ENCODE results near the gene DENND4C. TPM values are rescaled to one million over a fixed set of nuclear protein-coding genes. Genes with fewer than 3 reads are reported as not detected.
A peak's percentile ranks its signal among the peaks of the same experiment; 100 is the strongest.
"Not testable (repeated sequence)": the region's sequence is repeated elsewhere in the genome, so short reads cannot be mapped to it uniquely, and the experiment has no call there.

The DENND4C gene
- total RNA-seq, 1 donor from 2014 or later = 118 TPM

- DNase-seq = no peak
Measured at GRCh38 chr9:19376931-19377330, 146.4 kb downstream of the DENND4C start.

DNA sequence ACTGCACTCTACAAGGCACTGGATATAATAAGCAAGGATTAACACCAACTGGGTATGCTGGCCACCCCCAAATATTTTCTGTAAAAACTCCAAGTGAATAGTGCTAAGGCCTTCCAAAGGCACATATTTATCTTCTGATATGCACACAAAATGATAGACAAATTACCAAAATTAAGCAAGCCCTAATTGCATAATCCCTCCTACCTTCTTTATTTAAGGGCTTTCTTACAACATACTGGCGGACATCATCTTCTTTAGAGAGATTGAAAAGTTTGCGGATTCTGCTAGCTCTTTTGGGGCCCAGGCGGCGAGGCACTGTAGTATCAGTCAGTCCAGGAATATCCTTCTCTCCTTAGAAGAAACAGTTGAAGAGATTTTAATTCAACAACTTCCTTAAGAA is 147.7 kb downstream of the DENND4C start:
- no peak for DNase-seq

DNA sequence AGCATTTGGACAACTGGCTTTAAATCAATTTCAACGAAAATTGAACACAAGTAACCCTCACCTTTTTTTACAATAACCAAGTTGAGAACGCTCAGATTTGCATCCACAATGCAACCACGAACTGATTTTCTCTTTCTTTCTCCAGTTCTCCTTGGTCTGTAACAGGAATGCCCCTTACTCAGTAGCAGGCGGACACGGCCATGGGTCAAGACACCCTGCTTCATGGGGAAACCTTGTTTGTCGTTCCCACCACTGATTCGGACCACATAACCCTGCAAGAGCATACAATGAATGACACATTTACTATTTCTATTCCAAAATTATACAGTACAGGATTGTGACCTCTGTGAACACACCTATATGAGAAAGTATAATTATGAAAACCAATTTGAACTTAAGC is 148.2 kb downstream of the DENND4C start:
- no peak for DNase-seq

- no peak for DNase-seq
Measured at GRCh38 chr9:19379283-19379682, 148.8 kb downstream of the DENND4C start.

DNA sequence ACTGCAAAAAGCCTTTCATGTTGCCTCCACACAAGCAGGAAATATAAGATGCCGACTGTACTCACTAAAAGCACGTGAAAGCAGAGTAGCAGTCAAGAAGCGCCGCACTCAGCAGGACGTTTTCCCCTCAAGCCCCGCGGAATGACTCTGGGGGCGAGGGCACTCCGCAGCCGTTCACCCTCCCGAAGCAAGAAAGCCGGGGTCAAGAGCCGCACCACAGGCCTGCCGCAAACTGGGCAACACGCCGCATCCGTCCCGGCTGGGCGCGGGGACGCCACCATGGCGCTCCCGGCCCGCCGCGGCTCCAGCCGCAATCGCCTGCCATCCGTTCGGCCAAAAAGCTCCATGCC is 149.2 kb downstream of the DENND4C start:
- no peak for DNase-seq

GRCh38 chr9:19380826-19381075 is 150.3 kb downstream of the DENND4C start:
- no peak for DNase-seq

DNA sequence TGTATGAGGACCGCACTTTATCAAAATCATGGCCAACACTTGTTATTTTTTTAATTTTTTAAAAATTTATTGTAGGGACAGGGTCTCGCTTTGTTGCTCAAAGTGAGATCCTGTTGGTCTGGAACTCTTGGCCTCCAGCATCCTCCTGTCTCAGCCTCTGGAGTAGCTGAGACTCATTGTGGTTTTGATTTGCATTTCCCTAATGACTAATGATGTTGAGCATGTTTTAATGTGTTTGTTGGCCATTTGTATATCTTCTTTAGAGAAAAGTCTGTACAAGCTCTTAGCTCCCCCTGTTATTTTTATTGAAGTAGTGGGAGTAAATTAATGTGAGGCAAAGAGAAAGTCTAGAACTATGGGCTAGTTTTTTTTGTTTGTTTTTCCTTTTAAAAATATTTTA is 151.2 kb downstream of the DENND4C start:
- no peak for DNase-seq

DNA sequence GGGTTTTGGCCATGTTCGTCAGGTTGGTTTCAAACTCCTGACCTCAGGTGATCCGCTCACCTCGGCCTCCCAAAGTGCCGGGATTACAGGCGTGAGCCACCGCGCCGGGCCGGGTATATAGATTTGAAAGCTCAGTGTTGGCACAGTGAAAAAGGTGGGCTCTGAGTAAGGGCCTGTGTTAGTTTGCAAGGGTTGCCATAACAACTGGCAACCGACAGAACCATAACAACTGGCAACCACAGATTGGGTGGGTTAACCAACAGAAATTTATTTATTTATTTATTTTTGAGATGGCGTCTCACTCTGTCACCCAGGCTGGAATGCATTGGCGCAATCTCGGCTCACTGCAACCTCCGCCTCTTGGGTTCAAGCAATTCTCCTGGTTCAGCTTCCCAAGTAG is 154.7 kb downstream of the DENND4C start:
- DNase-seq = not testable (repeated sequence)

DNA sequence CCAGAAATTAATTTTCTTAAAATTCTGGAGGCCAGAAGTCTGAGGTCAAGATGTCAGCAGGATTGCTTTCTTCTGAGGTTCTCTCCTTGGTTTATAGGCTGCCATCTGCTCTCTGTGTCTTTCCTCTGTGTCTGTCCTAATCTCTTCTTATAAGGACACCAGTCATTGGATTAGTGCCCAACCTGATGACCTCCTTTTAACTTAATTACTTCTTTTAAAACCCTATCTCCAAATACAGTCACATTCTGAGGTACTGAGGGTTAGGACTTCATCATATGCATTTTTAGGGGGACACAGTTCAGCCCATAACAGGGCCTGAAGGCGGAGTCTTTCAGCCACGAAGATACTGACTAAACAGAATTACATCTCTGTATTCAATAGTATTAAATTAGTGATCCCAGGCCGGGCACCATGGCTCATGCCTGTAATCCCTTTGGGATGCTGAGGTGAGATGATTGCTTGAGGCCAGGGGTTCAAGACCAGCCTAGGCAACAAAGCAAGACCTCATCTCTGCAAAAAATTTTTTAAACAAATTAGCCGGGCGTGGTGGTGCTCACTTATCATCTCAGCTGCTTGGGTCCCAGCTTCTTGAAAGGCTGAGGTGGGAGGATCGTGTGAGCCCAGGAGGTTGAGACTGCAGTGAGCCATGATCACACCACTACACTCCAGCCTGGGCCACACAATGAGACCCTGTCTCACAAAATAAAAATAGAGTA is 155.5 kb downstream of the DENND4C start:
- no peak for DNase-seq

DNA sequence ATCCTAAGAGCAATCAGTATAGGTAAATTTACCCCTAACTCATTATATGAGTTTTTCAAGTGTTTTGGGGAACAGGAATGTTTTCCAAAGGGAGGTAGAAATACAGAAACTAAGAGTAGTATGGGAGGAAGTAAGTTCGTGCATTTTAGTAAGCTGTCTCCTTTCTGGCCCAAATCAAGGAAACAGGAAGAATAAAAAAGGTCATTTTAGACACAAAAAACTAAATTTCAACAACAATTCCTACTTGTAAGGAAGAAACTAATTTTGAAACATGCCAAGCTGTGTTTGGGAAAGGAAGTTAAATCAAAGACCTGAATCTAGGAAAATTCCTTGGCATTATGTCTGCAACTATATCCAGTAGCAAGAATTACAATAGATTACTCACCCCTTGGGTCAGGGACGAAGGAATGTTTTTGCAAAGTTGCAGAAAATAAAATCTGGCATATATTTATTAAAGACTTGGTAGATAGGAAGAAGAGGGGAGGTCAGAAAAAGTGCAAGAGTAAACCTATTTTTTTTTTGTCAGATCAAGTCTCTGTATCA is 156.1 kb downstream of the DENND4C start:
- no peak for DNase-seq

- DNase-seq = no peak
Measured at GRCh38 chr9:19387317-19387716, 156.8 kb downstream of the DENND4C start.

GRCh38 chr9:19389539-19389938 is 159.0 kb downstream of the DENND4C start:
- not testable (repeated sequence) for DNase-seq

DNA sequence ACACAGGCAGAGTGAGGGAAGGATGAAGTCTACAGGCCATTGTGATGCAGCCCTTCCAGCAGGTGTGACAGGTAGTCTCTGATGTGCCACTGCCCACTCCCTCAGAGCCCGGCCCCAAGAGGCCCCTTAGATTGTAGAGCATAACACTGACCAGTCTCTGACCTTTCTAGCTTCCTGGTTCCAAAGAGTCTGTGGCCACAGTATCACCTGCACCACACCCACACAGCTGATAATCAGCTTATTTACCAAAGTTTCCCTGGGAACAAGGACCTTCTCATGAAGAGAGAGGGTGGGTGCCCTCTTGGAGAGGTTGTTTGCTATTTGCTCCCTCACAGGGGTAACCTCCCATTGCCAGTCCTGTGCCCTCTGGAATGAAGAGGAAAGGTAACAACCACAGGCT is 167.4 kb downstream of the DENND4C start:
- DNase-seq = no peak

DNA sequence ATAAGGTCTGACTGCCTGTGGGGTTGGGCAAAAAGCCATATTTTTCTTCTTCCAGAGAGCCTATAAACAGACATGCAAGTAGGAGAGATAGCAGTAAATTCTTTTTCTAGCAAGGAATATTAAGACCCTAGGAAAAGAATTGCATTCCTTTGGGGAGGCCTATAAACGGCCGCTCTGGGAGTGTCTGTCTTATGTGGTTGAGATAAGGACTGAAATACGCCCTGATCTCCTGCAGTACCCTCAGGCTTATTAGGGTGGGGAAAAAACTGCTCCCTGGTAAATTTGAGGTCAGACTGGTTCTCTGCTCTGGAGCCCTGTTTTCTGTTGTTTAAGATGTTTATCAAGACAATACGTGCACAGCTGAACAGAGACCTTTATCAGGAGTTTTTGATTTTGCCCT is 172.7 kb downstream of the DENND4C start:
- DNase-seq = not testable (repeated sequence)

DNA sequence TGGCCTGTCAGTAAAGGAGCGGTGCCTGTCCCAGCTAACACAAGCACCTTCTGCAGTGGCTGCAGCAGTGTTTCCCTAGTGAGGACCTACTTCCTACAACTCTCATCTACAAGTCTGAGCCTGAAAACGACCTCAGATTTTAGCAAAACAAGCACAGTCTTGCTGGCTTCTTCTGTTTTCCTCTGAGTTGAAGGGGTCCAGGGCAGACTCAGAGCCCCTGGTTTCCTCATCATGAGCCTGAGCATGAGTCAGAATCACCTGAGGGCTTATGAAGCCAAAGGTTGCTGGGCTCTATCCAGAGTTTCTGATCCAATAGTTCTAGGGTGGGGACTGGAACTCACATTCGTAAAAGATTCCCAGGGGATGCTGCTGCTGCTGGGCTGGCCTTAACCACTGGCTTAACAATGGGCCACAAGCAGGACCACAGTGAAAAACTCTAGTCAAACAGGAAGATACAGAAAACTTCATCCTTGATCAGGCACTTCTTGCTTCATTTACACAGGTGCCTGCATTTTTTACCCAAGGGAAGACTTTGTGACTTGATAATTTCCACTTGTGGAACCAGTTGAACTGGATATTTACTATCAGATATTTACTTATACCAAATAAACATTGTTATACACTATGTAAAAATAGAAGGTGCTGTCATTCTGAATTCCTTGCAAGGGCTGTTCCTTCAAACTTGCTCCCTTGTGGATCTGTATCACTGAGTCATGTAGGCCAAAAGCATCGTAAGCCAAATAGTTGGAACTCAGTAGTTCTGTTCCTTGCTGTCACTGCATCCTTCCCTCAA is 174.0 kb downstream of the DENND4C start:
- DNase-seq = no peak

- no peak for DNase-seq
Measured at GRCh38 chr9:19405771-19406170, 175.3 kb downstream of the DENND4C start.

DNA sequence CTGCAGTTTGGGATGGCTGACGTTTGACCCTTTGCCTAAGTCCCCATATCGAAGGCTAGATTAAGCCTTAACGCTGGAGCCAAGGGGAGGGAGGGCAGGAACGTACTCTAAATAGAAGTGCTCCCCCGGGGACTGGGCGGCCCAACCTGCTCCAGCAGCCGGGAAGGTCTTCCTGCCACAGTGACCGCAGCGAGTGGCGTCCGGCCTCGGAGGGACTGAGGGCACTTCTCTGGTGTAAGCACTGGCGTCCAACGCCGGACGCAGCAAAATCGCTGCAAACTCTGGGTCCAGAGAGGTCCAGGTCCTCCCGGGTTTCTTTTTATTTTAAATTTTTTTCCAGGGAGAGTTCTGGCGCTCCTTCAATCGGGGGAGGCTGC is 177.8 kb downstream of the DENND4C start:
- DNase-seq = no peak

DNA sequence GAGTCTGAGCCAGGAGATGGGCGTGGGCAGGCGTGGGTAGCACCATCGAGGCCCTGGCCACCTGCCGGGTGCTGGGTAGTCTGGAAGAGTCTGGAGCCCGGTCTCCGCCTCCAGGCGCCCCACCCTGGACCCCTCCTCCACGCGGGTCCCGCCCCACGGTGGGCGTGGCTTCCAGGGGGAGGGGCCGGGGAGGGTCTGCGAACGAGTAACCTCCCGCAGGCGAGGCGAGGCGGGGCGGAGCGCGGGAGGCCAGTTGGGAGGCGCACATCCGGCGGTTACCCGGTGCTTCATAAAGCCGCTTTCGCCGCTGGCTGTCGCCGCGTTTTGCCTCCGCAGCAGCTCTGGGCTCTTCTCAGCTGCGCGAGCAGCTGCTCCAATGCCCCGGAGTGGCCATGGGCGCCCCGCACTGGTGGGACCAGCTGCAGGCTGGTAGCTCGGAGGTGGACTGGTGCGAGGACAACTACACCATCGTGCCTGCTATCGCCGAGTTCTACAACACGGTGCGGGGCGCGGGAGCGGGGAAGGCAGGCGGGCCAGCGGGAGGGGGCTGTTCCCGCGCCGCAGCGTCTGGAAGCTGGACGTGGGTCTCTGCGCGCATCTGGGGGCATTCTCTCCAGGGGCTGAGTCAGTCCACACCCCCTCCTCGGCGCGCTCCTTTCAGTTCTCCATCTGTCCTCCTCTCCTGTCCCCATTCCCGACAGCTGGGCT is 178.4 kb downstream of the DENND4C start, which contains the start of gene ACER2:
Gene ACER2, plus strand, starts transcription at position 317 of the 708 bp plus-strand sequence. Its CDS starts 76 bp downstream, at position 393.
- peak; percentile 90 for DNase-seq

DNA sequence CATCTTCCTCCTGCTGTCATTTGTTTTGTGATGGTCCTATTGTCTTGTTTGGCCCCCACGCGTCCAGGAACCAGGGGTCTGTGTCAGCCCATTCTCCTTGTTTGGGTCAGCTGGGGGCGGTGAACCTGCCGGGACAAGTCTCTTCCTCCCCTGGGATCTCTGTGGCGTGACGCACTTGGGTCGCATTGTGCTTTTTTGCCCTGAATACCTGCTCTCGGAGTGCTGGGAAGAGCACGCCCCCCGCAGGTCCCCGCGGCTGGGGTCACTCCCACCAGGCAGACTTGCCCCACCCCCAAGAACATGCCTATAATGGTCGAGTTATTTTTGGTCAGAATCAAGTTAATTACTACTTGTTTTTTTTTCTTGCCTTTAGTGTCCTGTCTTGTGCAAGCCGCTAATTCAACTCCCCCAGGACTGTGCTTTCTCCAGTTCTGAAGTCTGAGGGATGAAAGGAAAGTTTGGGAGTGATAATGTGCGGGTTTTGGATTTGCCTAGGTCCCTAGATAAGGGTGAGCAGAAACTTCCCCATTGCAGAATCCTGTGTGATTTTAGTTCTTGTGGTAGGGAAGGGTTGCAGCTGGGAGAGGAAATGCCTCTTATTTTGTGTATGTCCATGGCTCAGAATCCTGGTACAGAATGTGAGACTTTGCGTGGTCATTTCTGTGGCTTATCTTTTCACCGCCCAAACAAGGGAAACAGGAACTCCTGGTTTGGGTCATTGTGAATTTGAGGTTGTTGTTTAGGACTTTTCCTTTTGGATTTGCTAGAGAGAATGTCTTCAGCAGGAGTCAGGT is 179.1 kb downstream of the DENND4C start:
- no peak for DNase-seq

- no peak for DNase-seq
Measured at GRCh38 chr9:19410195-19410503, 179.7 kb downstream of the DENND4C start.

- no peak for DNase-seq
Measured at GRCh38 chr9:19410594-19410993, 180.1 kb downstream of the DENND4C start.

DNA sequence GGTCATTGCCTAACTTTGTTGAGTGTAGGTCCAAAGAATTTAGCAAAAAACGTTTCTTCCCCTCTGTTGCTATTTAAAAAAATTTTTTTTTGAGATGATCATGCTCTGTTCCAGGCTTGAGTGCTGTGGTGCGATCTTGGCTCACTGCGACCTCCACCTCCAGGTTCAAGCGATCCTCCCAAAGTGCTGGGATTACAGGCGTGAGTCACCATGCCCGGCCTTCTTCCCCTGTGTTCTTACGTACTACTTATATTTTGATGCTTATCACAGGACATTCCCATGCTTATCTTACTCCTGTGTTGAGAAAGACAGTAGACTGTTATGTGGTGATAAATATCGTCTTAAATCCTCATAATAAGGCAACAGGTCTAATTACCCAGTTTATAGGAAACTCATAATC is 180.8 kb downstream of the DENND4C start:
- no peak for DNase-seq

GRCh38 chr9:19413456-19413855 is 183.0 kb downstream of the DENND4C start:
- not testable (repeated sequence) for DNase-seq
